GM13976 (cell line): ENCODE measurements around the gene ZMAT1.

Experiments used
- DNase-seq: peaks from one replicate; pipeline ENCODE4 v3.0.0; 2012; ENCODE audit warnings: low spot score
- in situ Hi-C: fragments of 300-500 bp; cut with MboI; formaldehyde crosslinking; loops from one replicate; pipeline ENCODE4 v1.12.0; 2022; ENCODE audit warnings: low sequenced_read_pairs, mixed read lengths, inconsistent platforms; ENCODE audit not compliant: unreplicated experiment
- TF ChIP-seq, protein P1 (sequence below): IDR thresholded peaks from 2 replicates; pipeline ENCODE4 v1.5.1; 2012; ENCODE audit warnings: borderline replicate concordance, mild to moderate bottlenecking; ENCODE audit not compliant: insufficient read depth; ENCODE audit errors: extremely low read depth, missing control alignments, control extremely low read depth

The ZMAT1 gene

GRCh38 chrX:101950581-101950980 lies 18.8 kb upstream of the ZMAT1 start:
- in situ Hi-C loops: no loop called here
- TF ChIP-seq, protein P1, sequence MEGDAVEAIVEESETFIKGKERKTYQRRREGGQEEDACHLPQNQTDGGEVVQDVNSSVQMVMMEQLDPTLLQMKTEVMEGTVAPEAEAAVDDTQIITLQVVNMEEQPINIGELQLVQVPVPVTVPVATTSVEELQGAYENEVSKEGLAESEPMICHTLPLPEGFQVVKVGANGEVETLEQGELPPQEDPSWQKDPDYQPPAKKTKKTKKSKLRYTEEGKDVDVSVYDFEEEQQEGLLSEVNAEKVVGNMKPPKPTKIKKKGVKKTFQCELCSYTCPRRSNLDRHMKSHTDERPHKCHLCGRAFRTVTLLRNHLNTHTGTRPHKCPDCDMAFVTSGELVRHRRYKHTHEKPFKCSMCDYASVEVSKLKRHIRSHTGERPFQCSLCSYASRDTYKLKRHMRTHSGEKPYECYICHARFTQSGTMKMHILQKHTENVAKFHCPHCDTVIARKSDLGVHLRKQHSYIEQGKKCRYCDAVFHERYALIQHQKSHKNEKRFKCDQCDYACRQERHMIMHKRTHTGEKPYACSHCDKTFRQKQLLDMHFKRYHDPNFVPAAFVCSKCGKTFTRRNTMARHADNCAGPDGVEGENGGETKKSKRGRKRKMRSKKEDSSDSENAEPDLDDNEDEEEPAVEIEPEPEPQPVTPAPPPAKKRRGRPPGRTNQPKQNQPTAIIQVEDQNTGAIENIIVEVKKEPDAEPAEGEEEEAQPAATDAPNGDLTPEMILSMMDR: no peak
- DNase-seq: no peak

GRCh38 chrX:101932249-101932570 lies 383 bp upstream of the ZMAT1 start:
- TF ChIP-seq, protein P1: no peak
- in situ Hi-C loops: no loop called here
- DNase-seq: no peak

- TF ChIP-seq, protein P1: no peak
- in situ Hi-C loops: no loop called here
- DNase-seq: no peak
Measured at GRCh38 chrX:101931136-101931487, 715 bp downstream of the ZMAT1 start.

DNA sequence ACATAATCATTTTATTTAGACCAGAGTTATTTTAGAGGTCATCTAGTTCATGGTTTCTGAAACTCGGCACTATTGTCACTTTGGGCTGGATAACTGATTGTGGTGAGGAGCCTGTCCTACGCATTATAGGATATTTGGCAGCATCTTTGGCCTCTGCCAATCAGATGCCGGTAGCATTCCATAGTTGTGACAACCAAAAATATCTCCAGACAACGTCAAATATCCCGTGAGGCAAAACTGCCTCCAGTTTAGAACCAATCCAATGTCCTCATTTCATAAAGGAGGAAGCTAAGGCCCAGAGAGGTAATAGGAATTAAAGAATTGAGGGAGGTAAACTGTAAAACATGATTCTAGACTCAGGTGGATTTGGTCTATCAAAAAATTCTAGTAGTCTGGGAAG lies 6.1 kb downstream of the ZMAT1 start:
- in situ Hi-C loops: no loop called here
- no peak for DNase-seq
- TF ChIP-seq, protein P1: no peak

DNA sequence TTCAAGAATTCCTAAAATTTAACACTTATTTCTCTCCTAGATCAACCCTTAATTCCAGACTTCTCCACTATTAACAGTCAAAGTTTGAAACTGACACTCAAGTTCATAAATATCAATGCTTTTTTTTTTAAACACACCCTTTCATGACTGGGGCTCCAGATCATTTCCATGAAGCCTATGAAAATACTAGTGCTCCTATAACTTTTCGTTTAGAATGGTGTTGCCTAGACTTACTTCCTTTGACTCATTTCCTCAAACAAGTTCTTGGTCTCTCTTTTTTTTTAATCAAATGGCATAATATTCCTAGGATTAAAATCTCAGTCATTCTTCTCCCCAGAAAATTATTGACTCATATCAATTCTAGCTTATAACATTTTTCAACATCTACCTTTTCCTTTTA lies 13.1 kb downstream of the ZMAT1 start:
- TF ChIP-seq, protein P1: no peak
- no peak for DNase-seq
- in situ Hi-C loops: loop anchor here (25.0 kb wide), 1 partner anchor 106 kb away; no protein-coding TSS in a partner anchor

- TF ChIP-seq, protein P1: no peak
- DNase-seq: no peak
- in situ Hi-C loops: loop anchor here (25.0 kb wide), 1 partner anchor 94 kb away; no protein-coding TSS in a partner anchor
Measured at GRCh38 chrX:101906136-101906796, 25.6 kb downstream of the ZMAT1 start.
